Body of pancreas (tissue), 4 donors: ENCODE results near the gene MCCC1.

Experiments used
- CTCF ChIP-seq, 7 experiments: fragments of 450-650 bp in 4 of 7; fragments of 200-600 bp in 3 of 7; sonication (generic) in 3 of 7; IDR thresholded peaks; one replicate each; pipeline ENCODE4 v1.5.1; 2016 to 2019; ENCODE audit warnings: antibody characterized with exemption in 7 of 7
- POLR2A ChIP-seq, 3 donors: fragments of 450-650 bp; IDR thresholded peaks; one replicate each; pipeline ENCODE4 v1.6.1; 2016; ENCODE audit warnings: antibody characterized with exemption in 3 of 3, mild to moderate bottlenecking in 2 of 3

GRCh38 chr3:182999767-183000166 is 99.5 kb downstream of the MCCC1 start:
- TF ChIP-seq POLR2A (IDR thresholded peaks at IDR 0.05): no peak
- TF ChIP-seq CTCF (IDR thresholded peaks at IDR 0.05): no peak
